ENCODE measurements around the gene THBD. TPM values are rescaled to one million over a fixed set of nuclear protein-coding genes. Genes with fewer than 3 reads are reported as not detected.
A peak's percentile ranks its signal among the peaks of the same experiment; 100 is the strongest.

THBD gene, protein sequence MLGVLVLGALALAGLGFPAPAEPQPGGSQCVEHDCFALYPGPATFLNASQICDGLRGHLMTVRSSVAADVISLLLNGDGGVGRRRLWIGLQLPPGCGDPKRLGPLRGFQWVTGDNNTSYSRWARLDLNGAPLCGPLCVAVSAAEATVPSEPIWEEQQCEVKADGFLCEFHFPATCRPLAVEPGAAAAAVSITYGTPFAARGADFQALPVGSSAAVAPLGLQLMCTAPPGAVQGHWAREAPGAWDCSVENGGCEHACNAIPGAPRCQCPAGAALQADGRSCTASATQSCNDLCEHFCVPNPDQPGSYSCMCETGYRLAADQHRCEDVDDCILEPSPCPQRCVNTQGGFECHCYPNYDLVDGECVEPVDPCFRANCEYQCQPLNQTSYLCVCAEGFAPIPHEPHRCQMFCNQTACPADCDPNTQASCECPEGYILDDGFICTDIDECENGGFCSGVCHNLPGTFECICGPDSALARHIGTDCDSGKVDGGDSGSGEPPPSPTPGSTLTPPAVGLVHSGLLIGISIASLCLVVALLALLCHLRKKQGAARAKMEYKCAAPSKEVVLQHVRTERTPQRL
- total RNA-seq (2012; rRNA removed) (under 0.01 TPM in 1 of 2 replicates, not detected in the other), polyA plus RNA-seq (2012; rRNA removed) (0.07 and 0.09 TPM in 2 replicates), Bru-seq, nascent RNA (not detected), BruChase-seq, experiment 1, labeled RNA remaining after a 6-hour chase (not detected), BruChase-seq, experiment 2, labeled RNA remaining after a 2-hour chase (not detected)
- 0.08 and 0.09 TPM in 2 replicates for polyA plus RNA-seq (2012; cell fraction: cytosol; rRNA removed)
- polyA plus RNA-seq (2012; cell fraction: nucleus; rRNA removed; ENCODE audit: low replicate concordance) = 0.09 and 0.15 TPM in 2 replicates
- long read RNA-seq = 0 reads

GRCh38 chr20:23049201-23050075 is at the start of gene THBD:
Gene THBD, minus strand, starts transcription at chr20:23049672. Its CDS starts 168 bp downstream, at chr20:23049504.
- ATAC-seq (ENCODE audit: low read depth) = no peak; the same call in 1 of the 2 replicates
- Histone ChIP-seq H3K18ac (ENCODE audit: low read depth, low read length) (no peak within 1 kb of the TSS), H2AFZ (replicated peaks; ENCODE audit: low read length, poor library complexity) (peak within 1 kb of the TSS; percentile 58), H4K91ac (ENCODE audit: insufficient read depth, low read depth, low read length) (no peak within 1 kb of the TSS), H2BK15ac (ENCODE audit: low read depth, low read length) (no peak within 1 kb of the TSS), H3K36me3 (ENCODE audit: control insufficient read depth, insufficient read depth, low read length) (no peaks in the 10 kb centered on the region), H2BK20ac (ENCODE audit: low read depth, low read length) (no peak within 1 kb of the TSS), H3K27me3 (ENCODE audit: control insufficient read depth, insufficient read depth, low read length) (peaks cover 76% of the 10 kb centered on the region), H3K4me1 (ENCODE audit: control insufficient read depth, insufficient read depth, low read length) (peaks cover 4% of the 10 kb centered on the region; the same call in 1 of the 2 replicates), H3K4me3 (ENCODE audit: insufficient read depth, low read depth, low read length) (no peak within 1 kb of the TSS), H3K27ac (ENCODE audit: insufficient read depth, low read length) (no peak within 1 kb of the TSS), H2BK5ac (ENCODE audit: low read depth, low read length, poor library complexity, severe bottlenecking) (no peak within 1 kb of the TSS), H3K14ac (replicated peaks; ENCODE audit: low read depth, low read length) (no peak within 1 kb of the TSS), H3K9ac (ENCODE audit: low read depth, low read length) (no peak within 1 kb of the TSS), H2AK9ac (replicated peaks; ENCODE audit: low read depth, low read length, poor library complexity) (peak within 1 kb of the TSS; percentile 68), H3K4ac (ENCODE audit: low read depth, low read length) (no peak within 1 kb of the TSS), H3K56ac (ENCODE audit: extremely low read depth, insufficient read depth, low read length) (no peak within 1 kb of the TSS), H4K20me1 (ENCODE audit: insufficient read depth, low read length) (no peaks in the 10 kb centered on the region; the same call in 1 of the 2 replicates), H3K79me1 (ENCODE audit: low read depth in 1 of 2, low read length in 2 of 2) (no peaks in the 10 kb centered on the region), H3K9me3 (ENCODE audit: control insufficient read depth, insufficient read depth, low read length) (peaks cover 4% of the 10 kb centered on the region; the same call in 1 of the 2 replicates), H4K5ac (ENCODE audit: low read depth, low read length) (no peak within 1 kb of the TSS), H3K23ac (ENCODE audit: low read depth, low read length) (no peak within 1 kb of the TSS), H3K4me2 (ENCODE audit: low read depth, low read length) (peak within 1 kb of the TSS; percentile 82; the same call in 1 of the 2 replicates), H2BK120ac (ENCODE audit: low read depth, low read length) (no peak within 1 kb of the TSS), H4K8ac (ENCODE audit: low read depth in 2 of 2, low read length in 2 of 2) (no peak within 1 kb of the TSS), H3K9me1 (ENCODE audit: insufficient read depth, low read length) (no peaks in the 10 kb centered on the region), H2AK5ac (ENCODE audit: low read depth, low read length) (no peak within 1 kb of the TSS)
- intact Hi-C loops (cut with micrococcal nuclease) (loop anchor here (1.0 kb wide), 1 partner anchor 291 kb away; no protein-coding TSS in a partner anchor), in situ Hi-C loops (cut with MboI; ENCODE audit: low sequenced_read_pairs) (loop anchor here (10.0 kb wide), 1 partner anchor 295 kb away; no protein-coding TSS in a partner anchor), dilution Hi-C loops (cut with HindIII; ENCODE audit: low sequenced_read_pairs, unreplicated experiment) (no loop called here)
- peak; percentile 12 for DNase-seq
- 3% methylated on average over 39 of the region's 79 CpGs; no CpG with 5 or more reads in 1 of the 2 experiments for WGBS, 2 experiments (ENCODE audit: extremely low coverage in 2 of 2, insufficient read length in 1 of 2)
- TF ChIP-seq CEBPB (IDR thresholded peaks at IDR 0.05; ENCODE audit: low read depth, low read length) (no peak), NFE2L2 (IDR thresholded peaks at IDR 0.05; ENCODE audit: low read depth, low read length) (no peak), MXI1 (IDR thresholded peaks at IDR 0.05; ENCODE audit: borderline replicate concordance, low read depth, low read length) (no peak), SMC3 (IDR thresholded peaks at IDR 0.05; ENCODE audit: low read depth, low read length) (no peak), POLR2A (IDR thresholded peaks at IDR 0.05; ENCODE audit: low read depth, low read length) (no peak), MAFK (IDR thresholded peaks at IDR 0.05; ENCODE audit: low read depth, low read length) (no peak), MAZ (IDR thresholded peaks at IDR 0.05; ENCODE audit: borderline replicate concordance, low read depth, low read length) (no peak)
- TF ChIP-seq, protein P1, sequence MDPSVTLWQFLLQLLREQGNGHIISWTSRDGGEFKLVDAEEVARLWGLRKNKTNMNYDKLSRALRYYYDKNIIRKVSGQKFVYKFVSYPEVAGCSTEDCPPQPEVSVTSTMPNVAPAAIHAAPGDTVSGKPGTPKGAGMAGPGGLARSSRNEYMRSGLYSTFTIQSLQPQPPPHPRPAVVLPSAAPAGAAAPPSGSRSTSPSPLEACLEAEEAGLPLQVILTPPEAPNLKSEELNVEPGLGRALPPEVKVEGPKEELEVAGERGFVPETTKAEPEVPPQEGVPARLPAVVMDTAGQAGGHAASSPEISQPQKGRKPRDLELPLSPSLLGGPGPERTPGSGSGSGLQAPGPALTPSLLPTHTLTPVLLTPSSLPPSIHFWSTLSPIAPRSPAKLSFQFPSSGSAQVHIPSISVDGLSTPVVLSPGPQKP (IDR thresholded peaks at IDR 0.05; ENCODE audit: borderline replicate concordance, low read depth, low read length) = no peak
- ChIA-PET CTCF (interaction anchor here (0.6 to 2.6 kb wide), 4 partner anchors 12 to 300 kb away, joined by 5 to 7 read pairs (median 6); no protein-coding TSS in a partner anchor), POLR2A (ENCODE audit: unreplicated experiment) (no interaction called here)
- no TSS peak for BruUV-seq (replicated peaks)
